T-cell (primary cell): ENCODE measurements around the gene PRR20C. TPM values are rescaled to one million over a fixed set of nuclear protein-coding genes. Genes with fewer than 3 reads are reported as not detected.

Experiments used
- ATAC-seq, 4 experiments: fragments of 200-7000 bp in 3 of 4; fragments of 150-1000 bp in 1 of 4; cut with Tn5 transposase; replicated peaks in 1 of 4; 1 replicate in 3 of 4; 2 replicates in 1 of 4; pipeline ENCODE4 v1.10.0; 2021; ENCODE audit warnings: moderate library complexity in 3 of 4, mild to moderate bottlenecking in 2 of 4, moderate number of reproducible peaks in 1 of 4
- CTCF ChIA-PET, 2 donors: fragments of 300-600 bp; sonication (Branson Sonifier 250); formaldehyde crosslinking; loops; one replicate each; lab custom pipeline; 2022; ENCODE audit warnings: antibody characterized with exemption in 2 of 2; lab: Charles Lee
- POLR2A ChIA-PET, 2 donors: fragments of 300-600 bp; sonication (Branson Sonifier 250); formaldehyde crosslinking; loops; one replicate each; lab custom pipeline; 2022; ENCODE audit warnings: antibody characterized with exemption in 2 of 2; lab: Charles Lee
- DNase-seq, 35 experiments: peaks; one replicate each; pipeline versions ENCODE4 v3.0.0 to v3.0.0-alpha.2; 2013 to 2023
- H3K27ac ChIP-seq: one replicate; pipeline ENCODE4 v1.5.1; 2013; ENCODE audit warnings: low read length
- H3K27me3 ChIP-seq, 2 experiments: replicated peaks in 1 of 2; 1 replicate in 1 of 2; 2 replicates in 1 of 2; pipeline versions ENCODE4 v1.6.1 to v1.7.0; 2013; ENCODE audit warnings: low read length in 1 of 2, mixed read lengths in 1 of 2; ENCODE audit not compliant: control insufficient read depth in 2 of 2, insufficient read depth in 2 of 2; ENCODE audit errors: extremely low read depth in 1 of 2
- H3K36me3 ChIP-seq, 2 donors: 1 replicate in 1 of 2; 2 replicates in 1 of 2; pipeline versions ENCODE4 v1.6.1 to v1.7.0; 2013; ENCODE audit warnings: low read length in 1 of 2; ENCODE audit not compliant: control insufficient read depth in 2 of 2, insufficient read depth in 1 of 2; ENCODE audit errors: extremely low read depth in 1 of 2
- H3K4me1 ChIP-seq, 2 experiments: 1 replicate in 1 of 2; 2 replicates in 1 of 2; pipeline versions ENCODE4 v1.6.1 to v1.7.0; 2013; ENCODE audit warnings: low read length in 2 of 2, mixed read lengths in 1 of 2; ENCODE audit not compliant: insufficient read depth in 2 of 2, control insufficient read depth in 1 of 2; ENCODE audit errors: extremely low read depth in 1 of 2
- H3K4me3 ChIP-seq, 2 donors: 1 replicate in 1 of 2; 2 replicates in 1 of 2; pipeline versions ENCODE4 v1.5.1 to v1.7.0; 2013; ENCODE audit warnings: mild to moderate bottlenecking in 2 of 2, low read length in 1 of 2, moderate library complexity in 1 of 2; ENCODE audit not compliant: control insufficient read depth in 1 of 2; ENCODE audit errors: extremely low read depth in 1 of 2
- H3K9me3 ChIP-seq: 2 replicates; pipeline ENCODE4 v1.7.0; 2013
- H3K27ac Mint-ChIP-seq, 2 donors: one replicate each; pipeline ENCODE4 v1.8.0; 2020 to 2021; ENCODE audit warnings: mild to moderate bottlenecking in 2 of 2, mixed read lengths in 2 of 2
- H3K27me3 Mint-ChIP-seq, 2 donors: one replicate each; pipeline ENCODE4 v1.8.0; 2021 to 2022; ENCODE audit warnings: mixed read lengths in 2 of 2
- H3K36me3 Mint-ChIP-seq: one replicate; pipeline ENCODE4 v1.8.0; 2021; ENCODE audit warnings: mixed read lengths
- H3K4me1 Mint-ChIP-seq, 3 donors: one replicate each; pipeline ENCODE4 v1.8.0; 2020 to 2022; ENCODE audit warnings: mixed read lengths in 3 of 3, mild to moderate bottlenecking in 1 of 3
- H3K4me3 Mint-ChIP-seq, 3 donors: one replicate each; pipeline ENCODE4 v1.8.0; 2020 to 2022; ENCODE audit warnings: mild to moderate bottlenecking in 3 of 3, mixed read lengths in 3 of 3, moderate library complexity in 3 of 3
- H3K9me3 Mint-ChIP-seq, 3 donors: one replicate each; pipeline ENCODE4 v1.8.0; 2020 to 2022; ENCODE audit warnings: mixed read lengths in 3 of 3
- WGBS: methylation state at CpG from one replicate; pipeline ENCODE4 v1.1.5; 2013; ENCODE audit warnings: missing lambda C conversion rate; ENCODE audit not compliant: insufficient coverage; 5-methylcytosine and 5-hydroxymethylcytosine counted together
- total RNA-seq, 35 experiments: library from RNA in 6 of 35; stranded (reverse) in 6 of 35; fragments of 120-200 nt in 1 of 35; gene quantifications; one replicate each; pipeline versions ENCODE4 v1.2.1 to v1.2.4 and lab custom pipeline; 2013 to 2026

The PRR20C gene
- total RNA-seq, 5 donors from 2014 or later (not counting 1 experiment from before 2014, with no cell fraction given), result not detected

GRCh38 chr13:57191667-57192066, 37.8 kb downstream of the PRR20C start:
- ChIA-PET POLR2A (no interaction called here), CTCF (no interaction called here)
- Mint-ChIP-seq H3K27ac (no peak overlapping the region), H3K4me1 (no peaks in the 10 kb centered on the region), H3K27me3 (no peaks in the 10 kb centered on the region), H3K36me3 (no peaks in the 10 kb centered on the region), H3K9me3 (peaks cover 0 to 5% (median 0%) of the 10 kb centered on the region in 3 donors), H3K4me3 (no peak overlapping the region)
- DNase-seq (no peak), ATAC-seq (no peak)
- Histone ChIP-seq H3K27ac (no peak overlapping the region), H3K9me3 (no peaks in the 10 kb centered on the region), H3K36me3 (no peaks in the 10 kb centered on the region), H3K4me3 (no peak overlapping the region), H3K4me1 (no peaks in the 10 kb centered on the region), H3K27me3 (no peaks in the 10 kb centered on the region)
- WGBS, result no CpG with 5 or more reads among the region's 1 CpG

Other genes with a start within 250 kb of the PRR20C start
- gene PRR20A, start 13.1 kb upstream of the PRR20C start, total RNA-seq, result not detected
- not detected for gene PRR20B, start 6.6 kb upstream of the PRR20C start, total RNA-seq
- gene PRR20D, start 6.6 kb downstream of the PRR20C start, total RNA-seq, result not detected
- gene PRR20E, start 13.1 kb downstream of the PRR20C start, total RNA-seq, result not detected